GM10847 (cell line): Measurements from ENCODE around the gene SMAD5.

Experiments used
- POLR2A ChIP-seq: IDR thresholded peaks from 2 replicates; pipeline ENCODE4 v1.6.1; 2011; ENCODE audit not compliant: insufficient read length; ENCODE audit errors: extremely low read depth

The SMAD5 gene

DNA sequence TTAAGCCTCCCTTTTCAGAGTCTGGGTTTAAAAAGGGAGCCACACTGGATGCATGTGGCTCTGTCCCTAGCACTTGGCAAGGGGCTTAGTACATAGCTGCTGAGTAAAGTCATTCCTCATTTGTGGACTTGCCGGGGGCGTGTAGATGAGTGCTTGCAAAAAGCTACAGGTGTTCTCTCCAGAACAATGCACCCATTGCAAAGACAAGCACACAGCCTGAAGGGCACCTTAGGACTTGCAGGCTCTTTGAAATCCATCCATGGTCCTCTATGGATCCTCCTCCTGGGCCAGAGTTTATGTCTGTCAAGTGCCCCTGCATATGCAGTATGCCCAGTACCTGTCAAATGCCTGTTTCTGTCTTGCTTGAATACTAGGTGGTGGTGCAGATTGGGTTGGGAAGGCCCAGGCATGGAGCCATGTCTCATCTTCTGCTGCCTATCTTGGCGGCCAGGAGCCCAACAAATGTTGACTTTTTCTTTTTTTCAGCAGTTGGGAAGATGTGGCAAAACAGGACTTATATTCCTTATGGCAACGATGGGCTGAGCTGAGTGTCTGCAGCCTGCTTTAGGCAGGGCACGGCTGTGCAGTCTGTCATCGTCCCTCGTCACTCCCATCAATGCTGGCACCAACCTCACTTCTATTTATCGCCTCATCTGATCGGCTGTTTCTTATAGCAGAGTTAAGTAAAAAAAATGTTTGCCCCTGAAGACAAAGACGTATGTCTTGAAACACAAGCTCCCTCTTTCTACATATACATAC is 78.8 kb downstream of the SMAD5 start:
- TF ChIP-seq POLR2A = no peak

DNA sequence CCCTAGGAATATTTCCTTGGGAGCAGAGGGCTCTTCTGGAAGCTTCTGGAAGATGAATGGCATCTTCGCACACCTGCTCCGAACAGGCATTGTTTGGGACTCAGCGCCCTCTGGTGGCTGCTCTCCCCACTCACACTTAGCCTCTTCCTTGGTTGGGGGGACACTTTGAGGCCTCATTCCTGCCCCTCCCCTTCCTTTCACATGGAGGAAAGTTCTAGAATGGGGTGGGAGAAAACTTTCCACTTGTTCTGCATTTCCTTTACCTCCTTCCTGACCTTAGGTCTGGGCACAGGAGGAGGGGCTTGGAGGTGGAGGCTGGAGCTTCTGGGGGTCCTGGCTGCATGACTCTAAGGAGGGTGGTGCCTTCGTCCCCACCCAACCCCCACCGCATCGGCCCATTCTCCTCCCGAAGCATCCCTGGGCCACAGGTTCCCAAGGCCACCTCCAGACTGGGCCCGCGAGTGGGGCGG is 79.6 kb downstream of the SMAD5 start:
- TF ChIP-seq POLR2A = no peak

DNA sequence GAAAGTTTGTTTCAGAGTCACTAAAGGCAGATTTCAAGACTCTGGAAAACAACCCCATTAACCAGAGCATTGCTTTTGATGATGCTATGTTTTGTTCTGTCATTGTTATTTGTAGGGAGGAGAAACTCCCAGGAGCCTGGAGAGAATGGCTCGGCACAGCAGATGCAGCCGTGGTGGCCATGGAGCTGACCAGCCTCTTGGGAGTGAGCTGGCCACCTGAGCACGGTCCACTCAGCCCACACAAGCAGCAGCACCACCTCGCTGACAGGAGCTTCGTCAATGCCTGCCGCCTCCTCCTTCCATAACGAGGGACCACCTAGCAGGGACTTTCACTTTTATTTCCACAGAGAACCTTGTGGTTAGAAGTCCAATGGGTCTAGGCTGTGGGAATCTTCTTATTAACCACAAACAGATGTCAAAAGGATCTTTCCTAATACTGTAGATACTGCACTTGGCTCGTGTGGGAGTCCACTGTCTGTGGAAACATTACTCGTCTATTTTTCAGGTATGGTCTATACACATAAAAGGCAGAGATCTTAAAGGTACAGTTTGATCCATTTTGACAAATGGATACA is 81.4 kb downstream of the SMAD5 start:
- TF ChIP-seq POLR2A = no peak

DNA sequence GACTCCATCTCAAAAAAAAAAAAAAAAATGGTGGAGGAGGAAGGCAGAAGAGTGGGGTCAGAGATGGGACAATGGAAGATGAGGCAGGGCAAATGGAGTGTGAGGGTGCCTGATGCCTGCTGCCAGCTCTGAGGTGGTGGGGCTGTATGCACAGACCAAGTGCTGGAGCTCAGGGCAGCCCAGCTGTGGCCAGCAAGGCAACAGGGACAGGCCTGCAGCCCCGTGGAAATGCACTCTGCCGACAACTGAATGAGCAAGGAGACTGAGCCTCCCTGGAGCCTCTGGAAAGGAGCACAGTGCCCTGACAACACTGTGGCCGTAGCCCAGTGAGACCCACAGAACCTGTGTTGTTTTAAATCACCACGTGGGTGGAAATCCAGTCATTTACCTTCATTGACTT is 83.2 kb downstream of the SMAD5 start:
- TF ChIP-seq POLR2A = no peak

DNA sequence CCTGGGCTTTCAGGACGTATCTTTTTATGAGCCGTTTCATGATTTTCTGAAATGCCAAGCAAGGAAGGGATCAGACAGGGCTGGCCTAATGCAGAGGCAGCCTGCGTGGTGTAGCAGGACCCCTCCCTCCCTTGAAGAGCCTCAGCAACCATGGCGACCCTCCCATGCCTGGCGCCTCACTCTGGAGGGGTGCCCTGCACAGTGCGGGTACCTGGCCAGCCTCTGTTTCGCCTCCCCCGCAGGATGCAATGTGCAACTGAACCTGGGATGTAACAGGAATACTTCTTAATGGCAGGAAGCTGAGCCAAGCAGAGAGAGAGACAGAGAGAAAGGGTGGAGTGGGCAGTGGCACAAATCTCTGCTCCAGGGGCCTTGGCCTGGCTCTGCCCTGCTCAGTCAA is 83.6 kb downstream of the SMAD5 start:
- no peak for TF ChIP-seq POLR2A

DNA sequence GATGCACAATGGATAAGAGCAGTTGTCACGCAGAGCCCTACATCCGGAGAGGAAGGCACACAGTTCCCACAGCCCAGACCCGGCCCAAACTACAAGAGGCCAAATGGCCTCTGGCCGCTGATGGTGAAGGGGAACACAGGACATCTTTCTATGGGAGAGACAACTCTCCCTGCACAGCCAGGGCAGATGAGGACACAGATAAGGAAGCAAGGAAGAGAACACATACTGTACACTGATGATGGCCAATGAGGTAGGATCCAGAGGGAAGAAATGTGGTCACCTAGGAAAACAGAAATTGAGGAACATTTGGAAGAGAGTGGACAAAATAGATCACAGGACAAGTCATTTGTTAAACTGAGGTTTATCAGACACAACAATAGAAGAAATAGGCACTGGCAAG is 88.7 kb downstream of the SMAD5 start:
- no peak for TF ChIP-seq POLR2A

DNA sequence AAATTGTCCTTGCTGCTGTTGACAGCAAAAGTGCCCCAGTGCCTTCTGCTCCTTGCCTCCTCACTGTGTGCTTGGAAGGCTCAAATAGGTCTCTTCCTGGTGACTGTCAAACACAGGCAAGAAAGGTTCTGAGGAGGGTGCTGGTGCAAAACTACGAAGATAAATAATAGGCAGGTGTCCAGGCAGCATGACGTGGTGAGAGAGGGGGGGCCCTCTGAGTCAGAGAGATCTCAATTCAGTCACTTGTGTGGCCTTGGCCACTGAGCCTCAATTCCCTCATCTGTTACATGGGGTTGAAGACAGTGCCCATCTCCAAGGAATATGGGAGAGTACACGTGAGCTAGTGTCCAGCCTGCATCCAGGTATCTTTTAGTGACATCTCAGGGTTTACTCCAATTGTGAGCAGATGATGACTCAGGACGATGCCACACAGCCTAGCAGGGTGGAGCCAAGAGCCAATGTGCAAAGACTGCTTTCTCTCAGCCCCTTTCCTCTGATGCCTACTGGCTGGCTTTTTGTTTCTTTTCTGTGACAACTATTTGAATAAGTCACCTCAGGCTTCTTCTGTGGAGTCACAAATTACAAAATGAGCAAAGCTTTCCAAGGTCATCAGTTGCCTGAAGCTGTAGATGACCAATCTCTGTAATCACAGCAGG is 90.1 kb downstream of the SMAD5 start:
- no peak for TF ChIP-seq POLR2A

DNA sequence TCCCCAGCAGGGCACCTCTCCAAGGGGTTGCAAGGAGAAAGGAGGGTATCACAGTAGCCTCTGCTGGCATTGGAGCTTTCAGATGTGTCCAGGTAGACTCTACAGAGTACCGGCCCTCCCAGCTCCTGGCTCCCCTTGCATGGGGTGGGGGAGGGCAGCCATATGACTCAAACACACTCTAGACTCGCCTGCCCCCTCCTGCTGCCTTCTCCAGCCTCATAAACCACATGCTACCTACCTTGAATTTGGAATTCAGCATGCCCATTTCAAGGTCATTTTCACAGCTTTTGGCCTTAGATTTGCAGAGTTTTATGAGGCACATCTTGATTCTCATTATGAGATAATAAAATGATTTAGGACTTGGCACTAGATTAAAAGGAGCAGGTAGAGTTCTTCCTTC is 93.2 kb downstream of the SMAD5 start:
- TF ChIP-seq POLR2A = no peak

DNA sequence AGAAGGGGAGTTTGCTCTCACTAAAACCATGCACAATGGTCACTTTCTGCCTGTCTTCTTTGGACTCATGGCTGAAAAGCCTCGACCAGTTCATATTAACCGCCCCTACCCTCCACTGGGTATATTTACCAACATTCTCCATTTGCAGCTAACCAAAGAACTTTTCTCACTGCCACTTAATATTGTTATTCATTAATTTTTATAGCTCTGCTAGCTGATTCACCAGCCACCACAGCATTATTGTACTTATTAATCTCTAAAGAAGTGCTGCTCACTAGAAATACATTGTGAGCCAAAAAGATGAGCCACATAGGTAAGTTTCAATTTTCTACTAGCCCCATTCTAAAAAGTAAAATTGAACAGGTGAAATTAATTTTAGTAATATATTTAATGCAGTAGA is 93.8 kb downstream of the SMAD5 start:
- TF ChIP-seq POLR2A = no peak

DNA sequence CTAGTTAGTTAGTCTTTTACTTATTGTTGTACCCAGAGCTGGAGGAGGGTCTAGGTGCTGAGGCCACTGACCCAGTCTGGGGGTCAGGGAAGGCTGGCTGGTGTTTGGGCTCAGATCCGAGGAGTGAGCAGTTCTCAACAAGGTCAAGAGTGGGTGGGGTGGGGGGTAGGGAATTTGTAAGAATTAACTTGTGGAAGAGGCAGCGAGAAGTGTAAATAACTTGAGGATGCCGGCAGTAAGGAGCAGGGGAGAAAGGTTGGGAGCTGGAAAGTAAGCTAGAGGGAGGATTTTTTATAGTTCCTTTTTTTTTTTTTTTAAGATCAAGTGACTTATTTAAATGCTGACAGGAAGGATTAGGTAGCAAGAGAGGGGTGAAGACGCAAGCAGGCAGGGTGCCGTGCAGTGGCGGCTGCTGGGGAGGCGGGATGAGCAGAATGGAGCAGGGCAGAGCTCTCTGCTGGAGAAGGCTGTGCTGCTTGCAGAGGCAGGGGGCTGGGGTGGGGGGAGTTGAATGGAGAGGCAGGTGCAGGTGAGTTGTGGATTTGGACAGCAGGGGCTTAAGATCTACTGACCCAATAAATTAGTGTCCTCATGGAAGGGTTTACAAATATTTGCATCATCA is 95.6 kb downstream of the SMAD5 start:
- no peak for TF ChIP-seq POLR2A

DNA sequence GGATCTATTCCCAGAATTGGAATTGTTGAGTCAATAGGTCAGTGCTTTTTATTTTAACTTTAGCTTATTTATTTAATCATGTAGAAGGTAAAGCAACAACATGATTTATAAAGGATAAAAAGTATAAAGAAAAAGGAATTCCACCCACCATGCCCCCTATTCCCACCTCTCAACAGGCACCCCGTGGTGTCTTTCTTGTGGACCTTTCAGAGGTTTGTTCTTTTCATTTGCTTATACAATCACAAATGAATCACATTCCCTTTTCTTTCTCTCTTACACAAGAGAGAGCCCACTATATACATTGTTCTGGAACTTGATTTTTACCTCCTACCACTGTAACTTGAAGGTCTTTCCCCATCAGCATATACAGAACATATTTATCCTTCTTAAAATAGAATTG is 97.5 kb downstream of the SMAD5 start:
- TF ChIP-seq POLR2A = no peak

DNA sequence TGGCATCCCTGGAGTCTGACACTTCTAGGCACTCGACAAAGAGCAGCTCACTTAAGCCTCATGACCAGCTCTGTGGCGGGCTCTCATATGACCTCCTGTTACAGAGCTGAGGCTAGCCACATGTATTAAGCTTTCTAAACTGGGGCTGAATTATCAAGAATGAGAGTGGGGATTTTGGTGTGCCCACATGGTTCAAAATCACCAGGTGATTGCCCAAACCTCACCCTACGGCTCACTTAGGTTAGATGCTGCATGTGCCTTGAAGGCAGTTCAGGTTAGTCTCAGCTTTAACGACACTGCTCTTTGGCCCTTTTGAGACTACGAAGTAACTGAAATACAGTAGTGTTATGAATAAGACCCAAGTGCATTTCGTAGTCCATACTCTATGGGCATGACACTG is 99.7 kb downstream of the SMAD5 start:
- TF ChIP-seq POLR2A = no peak
